ENCODE results near the gene CFLAR.
A peak's percentile ranks its signal among the peaks of the same experiment; 100 is the strongest.

The CFLAR gene

GRCh38 chr2:201118121-201118960 lies 2.4 kb downstream of the CFLAR start:
- WGBS, 2 experiments = 14 to 16% methylated on average over 48 of the region's 48 CpGs
- Histone ChIP-seq H3K9me3 (ENCODE audit: control insufficient read depth, low read length) (no peaks in the 10 kb centered on the region), H3K36me3 (ENCODE audit: control insufficient read depth, insufficient read depth, low read length) (no peaks in the 10 kb centered on the region), H3K27ac (ENCODE audit: insufficient read depth, low read depth, low read length, poor library complexity, severe bottlenecking) (no peak overlapping the region), H3K4me3 (ENCODE audit: insufficient read depth, low read depth, low read length) (peak overlapping the region; percentile 43), H3K4me1 (ENCODE audit: control insufficient read depth, insufficient read depth, low read length) (no peaks in the 10 kb centered on the region), H3K27me3 (ENCODE audit: control insufficient read depth, insufficient read depth, low read length, poor library complexity, severe bottlenecking) (peaks cover 8% of the 10 kb centered on the region)

GRCh38 chr2:201118961-201119854 lies 3.2 kb downstream of the CFLAR start:
- 41 to 42% methylated on average over 12 of the region's 12 CpGs for WGBS, 2 experiments
- no peaks in the 10 kb centered on the region for H3K36me3 ChIP-seq (ENCODE audit: control insufficient read depth, insufficient read depth, low read length)
- H3K27ac ChIP-seq (ENCODE audit: insufficient read depth, low read depth, low read length, poor library complexity, severe bottlenecking) = no peak overlapping the region
- H3K4me1 ChIP-seq (ENCODE audit: control insufficient read depth, insufficient read depth, low read length) = no peaks in the 10 kb centered on the region
- H3K4me3 ChIP-seq (ENCODE audit: insufficient read depth, low read depth, low read length) = peak overlapping the region; percentile 43
- no peaks in the 10 kb centered on the region for H3K9me3 ChIP-seq (ENCODE audit: control insufficient read depth, low read length)
- peaks cover 8% of the 10 kb centered on the region for H3K27me3 ChIP-seq (ENCODE audit: control insufficient read depth, insufficient read depth, low read length, poor library complexity, severe bottlenecking)

- WGBS, 2 experiments = 93 to 100% methylated on average over 1 of the region's 1 CpG
- Histone ChIP-seq H3K27me3 (ENCODE audit: control insufficient read depth, insufficient read depth, low read length, poor library complexity, severe bottlenecking) (peaks cover 8% of the 10 kb centered on the region), H3K4me3 (ENCODE audit: insufficient read depth, low read depth, low read length) (no peak overlapping the region), H3K27ac (ENCODE audit: insufficient read depth, low read depth, low read length, poor library complexity, severe bottlenecking) (no peak overlapping the region), H3K4me1 (ENCODE audit: control insufficient read depth, insufficient read depth, low read length) (no peaks in the 10 kb centered on the region), H3K36me3 (ENCODE audit: control insufficient read depth, insufficient read depth, low read length) (no peaks in the 10 kb centered on the region), H3K9me3 (ENCODE audit: control insufficient read depth, low read length) (no peaks in the 10 kb centered on the region)
These were observed 6.3 kb downstream of the CFLAR start for GRCh38 chr2:201122276-201122675.

- no peaks in the 10 kb centered on the region for H3K36me3 ChIP-seq (ENCODE audit: control insufficient read depth, insufficient read depth, low read length)
- WGBS, 2 experiments = 91 to 92% methylated on average over 9 of the region's 9 CpGs
- H3K27me3 ChIP-seq (ENCODE audit: control insufficient read depth, insufficient read depth, low read length, poor library complexity, severe bottlenecking) = no peaks in the 10 kb centered on the region
- no peaks in the 10 kb centered on the region for H3K9me3 ChIP-seq (ENCODE audit: control insufficient read depth, low read length)
- H3K4me1 ChIP-seq (ENCODE audit: control insufficient read depth, insufficient read depth, low read length) = no peaks in the 10 kb centered on the region
- H3K27ac ChIP-seq (ENCODE audit: insufficient read depth, low read depth, low read length, poor library complexity, severe bottlenecking) = no peak overlapping the region
- no peak overlapping the region for H3K4me3 ChIP-seq (ENCODE audit: insufficient read depth, low read depth, low read length)
These were observed 10.6 kb downstream of the CFLAR start for GRCh38 chr2:201126308-201127151.

- Histone ChIP-seq H3K27ac (ENCODE audit: insufficient read depth, low read depth, low read length, poor library complexity, severe bottlenecking) (no peak overlapping the region), H3K27me3 (ENCODE audit: control insufficient read depth, insufficient read depth, low read length, poor library complexity, severe bottlenecking) (no peaks in the 10 kb centered on the region), H3K4me3 (ENCODE audit: insufficient read depth, low read depth, low read length) (no peak overlapping the region), H3K9me3 (ENCODE audit: control insufficient read depth, low read length) (no peaks in the 10 kb centered on the region), H3K4me1 (ENCODE audit: control insufficient read depth, insufficient read depth, low read length) (no peaks in the 10 kb centered on the region), H3K36me3 (ENCODE audit: control insufficient read depth, insufficient read depth, low read length) (no peaks in the 10 kb centered on the region)
- WGBS, 2 experiments = 88 to 95% methylated on average over 2 of the region's 2 CpGs
These were observed 11.2 kb downstream of the CFLAR start for GRCh38 chr2:201127152-201127511.

GRCh38 chr2:201127570-201127969 lies 11.6 kb downstream of the CFLAR start:
- H3K9me3 ChIP-seq (ENCODE audit: control insufficient read depth, low read length) = no peaks in the 10 kb centered on the region
- 92% methylated on average over 5 of the region's 5 CpGs for WGBS, 2 experiments
- no peaks in the 10 kb centered on the region for H3K36me3 ChIP-seq (ENCODE audit: control insufficient read depth, insufficient read depth, low read length)
- H3K27me3 ChIP-seq (ENCODE audit: control insufficient read depth, insufficient read depth, low read length, poor library complexity, severe bottlenecking) = no peaks in the 10 kb centered on the region
- H3K4me1 ChIP-seq (ENCODE audit: control insufficient read depth, insufficient read depth, low read length) = no peaks in the 10 kb centered on the region
- H3K27ac ChIP-seq (ENCODE audit: insufficient read depth, low read depth, low read length, poor library complexity, severe bottlenecking) = no peak overlapping the region
- H3K4me3 ChIP-seq (ENCODE audit: insufficient read depth, low read depth, low read length) = no peak overlapping the region

GRCh38 chr2:201128033-201128432 lies 12.1 kb downstream of the CFLAR start:
- Histone ChIP-seq H3K4me1 (ENCODE audit: control insufficient read depth, insufficient read depth, low read length) (no peaks in the 10 kb centered on the region), H3K27ac (ENCODE audit: insufficient read depth, low read depth, low read length, poor library complexity, severe bottlenecking) (no peak overlapping the region)

GRCh38 chr2:201128933-201129505 lies 13.1 kb downstream of the CFLAR start:
- Histone ChIP-seq H3K27ac (ENCODE audit: insufficient read depth, low read depth, low read length, poor library complexity, severe bottlenecking) (no peak overlapping the region), H3K4me1 (ENCODE audit: control insufficient read depth, insufficient read depth, low read length) (no peaks in the 10 kb centered on the region), H3K27me3 (ENCODE audit: control insufficient read depth, insufficient read depth, low read length, poor library complexity, severe bottlenecking) (no peaks in the 10 kb centered on the region), H3K4me3 (ENCODE audit: insufficient read depth, low read depth, low read length) (no peak overlapping the region), H3K36me3 (ENCODE audit: control insufficient read depth, insufficient read depth, low read length) (no peaks in the 10 kb centered on the region), H3K9me3 (ENCODE audit: control insufficient read depth, low read length) (no peaks in the 10 kb centered on the region)
- 76 to 82% methylated on average over 4 of the region's 4 CpGs for WGBS, 2 experiments

More at GRCh38 chr2:201128033-201128432, 12.1 kb downstream of the CFLAR start:
- Histone ChIP-seq H3K9me3 (ENCODE audit: control insufficient read depth, low read length) (no peaks in the 10 kb centered on the region), H3K27me3 (ENCODE audit: control insufficient read depth, insufficient read depth, low read length, poor library complexity, severe bottlenecking) (no peaks in the 10 kb centered on the region), H3K36me3 (ENCODE audit: control insufficient read depth, insufficient read depth, low read length) (no peaks in the 10 kb centered on the region), H3K4me3 (ENCODE audit: insufficient read depth, low read depth, low read length) (no peak overlapping the region)
- WGBS, 2 experiments = no CpG with 5 or more reads among the region's 1 CpG

- WGBS, 2 experiments = 92 to 94% methylated on average over 3 of the region's 3 CpGs
- Histone ChIP-seq H3K4me3 (ENCODE audit: insufficient read depth, low read depth, low read length) (no peak overlapping the region), H3K9me3 (ENCODE audit: control insufficient read depth, low read length) (no peaks in the 10 kb centered on the region), H3K4me1 (ENCODE audit: control insufficient read depth, insufficient read depth, low read length) (no peaks in the 10 kb centered on the region), H3K36me3 (ENCODE audit: control insufficient read depth, insufficient read depth, low read length) (no peaks in the 10 kb centered on the region), H3K27ac (ENCODE audit: insufficient read depth, low read depth, low read length, poor library complexity, severe bottlenecking) (no peak overlapping the region), H3K27me3 (ENCODE audit: control insufficient read depth, insufficient read depth, low read length, poor library complexity, severe bottlenecking) (no peaks in the 10 kb centered on the region)
These were observed 14.7 kb downstream of the CFLAR start for GRCh38 chr2:201130524-201131186.

Measured in ectodermal cell (in vitro differentiated cells).